NCI-H345 (cell line): Measurements from ENCODE around the gene ZNRF3.

Source experiments
- DNase-seq: peaks from one replicate; lab custom pipeline; 2025; lab: John Stamatoyannopoulos, UW

Gene ZNRF3

DNA sequence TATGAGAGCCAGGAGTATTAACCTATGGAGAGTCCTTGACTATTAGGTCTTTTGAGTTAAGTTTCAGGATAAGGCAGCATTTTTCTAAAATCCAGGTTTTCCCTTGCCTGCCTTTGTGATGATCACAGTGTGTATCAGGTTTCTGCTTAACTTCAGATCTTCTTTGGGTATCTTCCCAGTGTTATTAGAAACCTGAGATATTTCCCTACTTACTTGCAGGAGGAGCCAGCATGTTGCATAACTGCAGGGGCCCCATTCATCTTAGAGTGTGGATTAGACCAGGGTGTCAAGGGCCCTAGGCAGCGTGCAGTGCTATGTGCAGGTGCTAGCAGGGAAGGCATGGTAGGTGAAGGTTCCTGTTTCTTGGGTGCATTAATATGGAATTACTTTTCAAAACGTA lies 69.5 kb downstream of the ZNRF3 start:
- DNase-seq = no peak

- DNase-seq = no peak
These were observed 70.0 kb downstream of the ZNRF3 start for GRCh38 chr22:28953403-28953802.

GRCh38 chr22:28953976-28954880 lies 70.9 kb downstream of the ZNRF3 start:
- DNase-seq = no peak

DNA sequence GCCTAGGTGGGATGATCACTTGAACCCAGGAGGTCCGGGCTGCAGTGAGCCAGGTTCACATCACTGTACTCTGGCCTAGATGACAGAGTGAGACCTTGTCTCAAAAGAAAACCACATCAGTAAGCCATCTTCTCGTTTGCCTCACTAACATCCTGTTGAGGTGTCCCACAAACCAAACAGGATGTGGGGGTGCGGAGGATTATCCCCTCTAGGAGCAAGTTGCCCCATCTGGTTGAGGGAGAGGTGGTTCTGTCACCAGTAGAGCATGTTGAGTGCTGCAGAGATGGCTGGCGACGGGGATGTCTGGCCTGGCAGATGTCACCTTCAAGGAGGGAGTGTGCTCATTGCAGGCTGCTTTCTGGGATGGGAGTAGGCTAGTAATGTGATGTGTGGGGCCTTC lies 72.4 kb downstream of the ZNRF3 start:
- no peak for DNase-seq

DNA sequence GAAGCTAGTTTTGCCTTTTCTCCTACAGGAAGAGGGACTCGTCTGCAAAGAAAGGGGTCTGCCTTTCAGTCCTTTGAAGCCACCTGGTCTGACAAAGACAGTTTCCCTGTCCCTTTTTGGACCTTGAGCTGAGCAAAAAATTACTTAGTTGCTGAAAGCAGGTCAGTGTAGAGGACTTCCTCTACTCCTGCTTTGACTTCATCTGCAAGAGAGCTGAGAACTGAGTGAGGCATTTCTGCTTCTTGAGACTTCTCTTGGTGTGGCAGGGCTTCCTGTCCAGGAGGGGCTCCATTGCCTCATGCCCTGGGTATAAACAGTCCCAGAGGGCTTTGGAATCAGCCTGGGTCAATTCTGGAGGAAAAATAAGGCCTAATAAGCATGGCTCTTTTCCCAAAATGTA lies 73.1 kb downstream of the ZNRF3 start:
- no peak for DNase-seq

DNA sequence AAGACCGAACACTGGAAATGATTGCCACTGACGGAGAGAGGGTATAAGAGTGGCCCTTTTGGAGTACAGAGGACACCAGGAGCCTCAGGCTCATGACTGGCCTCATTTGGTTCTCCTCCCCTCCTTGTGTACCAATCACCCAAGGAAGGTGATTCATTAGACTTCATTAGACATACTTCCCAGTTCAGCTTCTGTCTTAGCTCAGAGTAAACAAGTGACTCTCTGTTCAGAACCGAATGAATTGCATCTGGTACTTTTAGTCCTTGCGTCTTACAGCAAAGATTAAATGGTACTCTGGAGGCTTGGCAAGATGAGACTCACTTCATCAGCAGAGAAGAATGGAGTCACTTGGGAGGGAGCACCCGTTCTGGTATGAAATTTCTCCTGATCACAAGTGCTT lies 75.2 kb downstream of the ZNRF3 start:
- DNase-seq = no peak

DNA sequence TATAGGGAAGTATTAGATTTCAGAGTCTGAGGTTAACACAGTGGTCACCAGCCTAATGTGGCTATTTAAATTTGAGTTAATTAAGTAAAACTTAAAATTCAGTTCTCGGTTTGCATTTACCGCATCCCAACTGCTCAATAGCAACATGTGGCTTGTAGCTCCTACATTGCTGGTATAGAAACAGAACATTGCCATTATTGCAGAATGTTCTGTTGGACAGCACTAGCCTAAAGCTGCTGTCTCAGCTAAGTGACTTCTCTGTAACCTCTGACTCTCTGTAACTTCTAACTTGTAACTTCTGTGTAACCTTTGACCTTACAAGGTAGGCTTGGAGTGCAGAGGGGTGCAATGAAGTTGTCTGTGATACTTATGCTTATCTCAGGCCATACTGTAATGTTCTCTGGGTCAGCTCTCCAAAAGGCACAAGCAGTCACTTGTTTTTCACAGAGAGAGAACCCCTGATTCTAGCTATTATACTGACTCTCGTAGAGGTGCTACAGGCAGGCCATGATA lies 78.7 kb downstream of the ZNRF3 start:
- DNase-seq = no peak

GRCh38 chr22:28963362-28963761 lies 80.0 kb downstream of the ZNRF3 start:
- no peak for DNase-seq

DNA sequence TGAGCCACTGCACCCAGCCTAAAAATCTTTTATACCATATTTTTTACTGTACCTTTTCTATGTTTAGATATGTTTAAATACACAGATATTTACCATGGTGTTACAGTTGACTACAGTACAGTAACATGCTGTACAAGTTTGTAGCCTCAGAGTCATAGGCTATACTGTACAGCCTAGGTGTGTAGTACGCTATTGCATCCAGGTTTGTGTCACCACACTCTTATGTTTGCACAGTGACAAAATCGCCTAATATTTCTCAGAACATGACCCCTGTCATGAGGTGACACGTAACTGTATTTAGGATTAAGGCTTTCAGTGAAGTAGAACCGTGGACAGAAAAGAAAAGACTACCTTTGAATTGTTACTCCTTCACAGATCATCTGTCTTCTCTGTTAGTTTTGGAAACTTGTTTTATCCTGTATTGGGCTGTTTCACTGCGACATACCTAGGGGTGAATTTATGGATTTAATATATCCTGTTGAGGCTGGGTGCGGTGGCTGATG lies 83.8 kb downstream of the ZNRF3 start:
- no peak for DNase-seq

GRCh38 chr22:28967969-28968368 lies 84.6 kb downstream of the ZNRF3 start:
- no peak for DNase-seq

- no peak for DNase-seq
These were observed 86.2 kb downstream of the ZNRF3 start for GRCh38 chr22:28969401-28970168.

DNA sequence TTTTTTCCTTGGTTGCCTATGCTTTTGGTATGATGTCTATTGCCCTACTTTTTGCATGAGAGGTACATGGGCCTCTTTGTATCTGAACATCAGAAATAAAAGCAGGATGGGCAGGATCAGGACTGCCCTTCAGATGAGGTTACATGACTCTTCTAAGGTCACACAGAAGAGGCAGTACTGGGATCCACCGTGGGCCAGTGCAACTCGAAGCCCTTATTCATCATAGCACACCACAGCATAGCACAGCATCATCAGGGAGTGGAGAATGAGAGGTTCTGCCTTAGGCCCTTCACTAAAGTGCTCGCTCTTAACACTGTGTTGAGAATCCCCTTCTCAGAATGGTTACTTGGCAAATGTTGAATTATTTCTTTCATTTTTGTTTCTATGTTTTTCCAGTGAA lies 90.0 kb downstream of the ZNRF3 start:
- no peak for DNase-seq

GRCh38 chr22:28977060-28977459 lies 93.7 kb downstream of the ZNRF3 start:
- DNase-seq = no peak

GRCh38 chr22:28977481-28977971 lies 94.2 kb downstream of the ZNRF3 start:
- DNase-seq = no peak

- DNase-seq = no peak
These were observed 94.8 kb downstream of the ZNRF3 start for GRCh38 chr22:28978158-28978557.

DNA sequence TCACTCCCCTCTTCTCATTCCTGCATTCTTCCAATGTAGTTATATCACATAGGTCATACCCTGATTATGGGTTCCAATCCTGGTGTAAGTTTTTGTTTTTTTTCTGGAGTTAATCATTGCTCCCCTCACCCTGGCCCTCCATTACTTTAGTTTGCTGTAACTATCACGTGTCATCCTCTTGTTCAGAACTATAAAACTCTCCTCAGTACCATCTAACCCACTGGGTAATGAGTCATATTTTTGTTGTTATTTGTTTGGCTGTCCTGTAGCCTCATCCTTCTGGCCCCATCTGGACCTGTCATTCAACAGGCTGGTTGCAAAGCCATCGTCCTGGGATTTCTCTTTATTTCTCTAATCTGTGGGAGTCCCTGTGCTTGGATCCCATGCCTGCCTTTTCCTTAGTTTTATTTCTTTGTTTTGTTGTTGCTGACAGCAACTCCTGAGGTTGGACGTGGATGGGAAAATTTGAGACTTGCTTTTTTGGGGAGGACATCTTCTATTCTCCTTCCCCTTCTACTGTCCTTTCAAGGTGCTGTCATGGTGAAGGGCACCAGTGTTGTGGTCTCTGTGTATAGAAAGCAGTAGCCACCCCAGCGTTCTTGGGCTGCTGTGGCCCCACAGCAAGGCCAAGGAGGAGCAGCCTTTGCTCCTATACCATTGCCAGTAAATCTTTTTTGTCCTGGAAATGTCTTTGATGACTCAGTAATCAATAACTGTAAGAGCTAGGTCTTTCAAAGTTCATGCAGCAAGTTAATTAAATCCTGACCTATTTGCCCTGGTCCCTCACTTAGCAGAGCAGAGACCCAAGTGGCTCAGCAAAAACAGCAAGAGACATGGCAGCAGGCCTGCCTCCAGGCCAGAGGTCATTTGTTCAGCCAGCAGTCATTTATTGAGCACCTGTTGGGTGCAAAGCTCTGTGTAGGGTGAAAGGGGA lies 95.8 kb downstream of the ZNRF3 start:
- DNase-seq = no peak

- DNase-seq = no peak
These were observed 97.0 kb downstream of the ZNRF3 start for GRCh38 chr22:28980326-28980725.

- DNase-seq = no peak
These were observed 98.6 kb downstream of the ZNRF3 start for GRCh38 chr22:28981818-28982499.

- no peak for DNase-seq
These were observed 99.8 kb downstream of the ZNRF3 start for GRCh38 chr22:28983190-28983589.

- DNase-seq = no peak
These were observed 100.5 kb downstream of the ZNRF3 start for GRCh38 chr22:28983788-28984441.
